Stimulated activated CD4-positive, alpha-beta T cell treated with anti-CD3 and anti-CD28 coated beads, Interleukin-15, amount 100 ng/mL, for 24 hours (primary cell): ENCODE measurements around the gene UBXN2A.
"Not testable (repeated sequence)": the region's sequence is repeated elsewhere in the genome, so short reads cannot be mapped to it uniquely, and the experiment has no call there.

Experiments used
- DNase-seq: peaks from one replicate; pipeline ENCODE4 v3.0.0-alpha.2; 2020

Gene UBXN2A

DNA sequence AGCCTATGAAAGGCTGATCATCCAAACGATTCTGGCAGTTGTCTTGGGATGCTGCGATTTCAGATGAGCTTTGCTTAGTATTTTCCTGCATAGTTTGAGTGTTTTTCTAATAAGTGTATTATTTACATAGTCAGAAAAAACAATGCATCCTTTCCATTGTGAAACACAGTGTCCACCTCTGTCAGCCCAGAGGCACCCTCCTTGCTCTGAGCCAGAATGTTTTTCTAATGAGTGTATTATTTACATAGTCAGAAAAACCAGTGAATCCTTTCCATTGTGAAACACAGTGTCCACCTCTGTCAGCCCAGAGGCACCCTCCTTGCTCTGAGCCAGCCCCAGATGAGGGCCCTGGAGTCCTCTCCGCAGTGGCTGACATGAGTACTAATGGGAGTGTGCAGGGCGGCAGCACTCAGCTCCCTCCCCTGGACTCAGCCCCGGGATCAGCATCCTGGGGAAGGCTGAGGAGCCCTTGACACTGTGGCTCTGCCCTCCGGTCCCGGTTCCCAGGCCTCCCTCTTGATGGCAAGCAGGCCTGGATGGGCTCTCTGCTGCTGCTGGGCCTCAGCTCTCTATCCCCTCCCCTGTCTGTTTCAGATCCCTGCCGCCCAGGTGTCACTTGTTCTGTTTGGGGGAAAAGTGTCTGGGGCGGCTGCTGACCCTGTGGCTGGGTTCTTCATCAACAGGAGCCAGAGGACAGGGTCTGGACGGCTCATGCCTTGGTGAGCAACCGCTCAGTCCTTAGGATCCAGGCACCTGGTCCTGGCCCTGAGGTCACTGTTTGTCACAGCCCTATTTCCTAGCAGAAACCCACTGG lies 75.5 kb downstream of the UBXN2A start:
- no peak for DNase-seq

GRCh38 chr2:24016376-24016761 lies 76.1 kb downstream of the UBXN2A start:
- DNase-seq, result no peak

GRCh38 chr2:24016853-24017703 lies 76.8 kb downstream of the UBXN2A start:
- no peak for DNase-seq

GRCh38 chr2:24017711-24018110 lies 77.4 kb downstream of the UBXN2A start:
- no peak for DNase-seq

GRCh38 chr2:24018241-24018640 lies 78.0 kb downstream of the UBXN2A start:
- no peak for DNase-seq

- DNase-seq, result no peak
These were observed 79.5 kb downstream of the UBXN2A start for GRCh38 chr2:24019729-24020128.

- no peak for DNase-seq
These were observed 80.0 kb downstream of the UBXN2A start for GRCh38 chr2:24020244-24020643.

- DNase-seq, result peak; percentile 38
These were observed 81.1 kb downstream of the UBXN2A start for GRCh38 chr2:24021122-24021998.

- DNase-seq, result no peak
These were observed 82.2 kb downstream of the UBXN2A start for GRCh38 chr2:24022324-24022974.

DNA sequence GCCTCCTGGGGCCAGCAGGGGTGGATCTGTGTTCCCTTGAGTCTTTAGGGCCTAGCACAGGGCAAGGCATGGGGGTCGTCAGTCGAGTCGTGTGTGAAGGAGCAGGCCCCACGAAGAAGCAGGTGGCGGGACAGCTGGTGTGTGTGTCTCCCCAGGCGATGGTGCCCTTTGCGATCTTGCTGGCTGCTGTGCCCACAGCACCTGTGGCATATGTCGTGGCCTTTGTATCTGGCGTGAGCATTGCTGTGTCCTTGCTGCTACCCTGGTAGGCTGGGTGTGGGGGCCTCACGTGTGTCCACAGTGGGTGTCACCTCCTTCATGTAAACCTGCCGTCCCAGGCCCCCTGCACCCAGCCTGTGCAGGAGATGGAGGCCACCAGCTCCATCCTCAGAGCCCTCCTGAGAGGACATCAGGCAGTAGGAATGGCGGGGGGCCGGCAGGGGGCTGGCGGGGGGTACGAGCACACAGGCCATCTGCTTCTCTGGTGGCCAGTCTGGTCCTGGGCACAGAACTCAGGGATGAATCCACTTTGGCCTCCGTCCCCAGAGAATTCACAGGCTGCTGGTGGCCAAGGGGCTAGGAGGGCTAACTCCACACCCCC lies 82.8 kb downstream of the UBXN2A start:
- no peak for DNase-seq

DNA sequence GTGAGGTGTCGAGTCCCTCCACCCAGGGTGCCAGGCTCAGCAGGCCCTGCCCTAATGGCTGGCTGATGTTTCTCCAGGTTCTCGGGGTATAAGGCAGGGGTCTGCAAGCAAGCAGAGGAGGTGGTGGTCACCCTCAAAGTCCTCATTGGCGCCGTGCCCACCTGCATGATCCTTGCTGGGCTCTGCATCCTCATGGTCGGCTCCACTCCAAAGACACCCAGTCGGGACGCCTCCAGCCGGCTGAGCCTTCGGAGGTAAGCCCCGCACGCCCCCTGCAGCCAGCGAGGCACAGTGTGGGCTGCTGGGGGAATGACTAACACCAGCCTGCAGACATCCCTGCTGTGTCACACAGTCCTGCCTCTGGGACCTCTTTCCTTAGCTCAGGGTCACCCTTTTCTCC lies 83.8 kb downstream of the UBXN2A start:
- no peak for DNase-seq

- DNase-seq, result no peak
These were observed 84.9 kb downstream of the UBXN2A start for GRCh38 chr2:24024996-24025663.

DNA sequence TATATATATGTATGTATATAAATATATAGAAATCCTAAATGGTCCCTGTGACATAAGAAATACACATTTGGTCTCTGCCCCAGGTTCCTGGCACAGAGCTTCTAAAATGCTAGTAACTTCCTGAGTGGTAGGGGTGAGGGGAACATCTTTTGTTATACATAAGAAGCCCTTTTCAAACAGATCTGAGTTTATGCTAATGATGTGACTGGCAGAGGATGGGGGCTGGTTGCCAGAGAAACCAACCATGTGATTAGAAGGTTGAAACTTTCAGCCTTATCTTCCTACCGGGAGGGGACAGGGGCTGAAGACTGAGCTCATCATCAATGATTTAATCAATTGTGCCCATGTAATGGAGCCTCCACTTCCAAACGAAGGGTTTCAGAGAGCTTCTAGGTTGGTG lies 86.0 kb downstream of the UBXN2A start:
- DNase-seq, result no peak

DNA sequence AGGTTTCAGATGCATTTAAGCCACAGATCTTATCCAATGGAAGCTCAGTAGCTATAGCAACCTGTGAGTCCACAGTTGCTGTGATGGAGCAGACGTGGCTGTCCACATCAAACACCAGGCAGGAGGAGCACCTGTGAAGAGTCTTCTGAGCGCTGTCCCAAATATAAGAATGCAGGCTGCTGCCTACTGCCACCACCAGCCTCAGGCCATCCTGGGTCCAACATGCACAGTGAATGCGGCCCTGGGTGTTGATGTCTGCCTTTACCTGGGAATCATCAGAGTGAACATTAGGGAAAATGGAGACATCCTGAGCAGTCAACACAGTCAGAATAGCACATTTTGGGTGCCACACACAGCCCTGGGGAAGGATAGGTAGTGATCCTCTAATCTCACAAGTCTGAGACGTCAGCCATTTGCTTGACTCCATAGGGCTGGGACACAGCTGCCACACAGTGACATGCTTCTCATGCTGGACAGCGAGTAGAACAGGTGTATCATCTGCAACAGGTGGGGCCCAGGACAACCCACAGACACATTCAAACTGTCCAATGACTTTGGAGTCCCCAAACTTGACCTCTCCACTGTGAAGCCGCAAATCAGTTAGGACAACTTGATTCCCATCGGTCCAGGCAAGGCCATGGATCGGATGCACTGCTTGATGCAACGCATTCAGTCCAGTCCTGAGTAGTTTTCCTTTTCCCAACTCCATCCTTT lies 98.7 kb downstream of the UBXN2A start:
- no peak for DNase-seq

GRCh38 chr2:24040511-24040910 lies 100.2 kb downstream of the UBXN2A start:
- DNase-seq, result no peak

- DNase-seq, result not testable (repeated sequence)
These were observed 102.9 kb downstream of the UBXN2A start for GRCh38 chr2:24043133-24043532.

DNA sequence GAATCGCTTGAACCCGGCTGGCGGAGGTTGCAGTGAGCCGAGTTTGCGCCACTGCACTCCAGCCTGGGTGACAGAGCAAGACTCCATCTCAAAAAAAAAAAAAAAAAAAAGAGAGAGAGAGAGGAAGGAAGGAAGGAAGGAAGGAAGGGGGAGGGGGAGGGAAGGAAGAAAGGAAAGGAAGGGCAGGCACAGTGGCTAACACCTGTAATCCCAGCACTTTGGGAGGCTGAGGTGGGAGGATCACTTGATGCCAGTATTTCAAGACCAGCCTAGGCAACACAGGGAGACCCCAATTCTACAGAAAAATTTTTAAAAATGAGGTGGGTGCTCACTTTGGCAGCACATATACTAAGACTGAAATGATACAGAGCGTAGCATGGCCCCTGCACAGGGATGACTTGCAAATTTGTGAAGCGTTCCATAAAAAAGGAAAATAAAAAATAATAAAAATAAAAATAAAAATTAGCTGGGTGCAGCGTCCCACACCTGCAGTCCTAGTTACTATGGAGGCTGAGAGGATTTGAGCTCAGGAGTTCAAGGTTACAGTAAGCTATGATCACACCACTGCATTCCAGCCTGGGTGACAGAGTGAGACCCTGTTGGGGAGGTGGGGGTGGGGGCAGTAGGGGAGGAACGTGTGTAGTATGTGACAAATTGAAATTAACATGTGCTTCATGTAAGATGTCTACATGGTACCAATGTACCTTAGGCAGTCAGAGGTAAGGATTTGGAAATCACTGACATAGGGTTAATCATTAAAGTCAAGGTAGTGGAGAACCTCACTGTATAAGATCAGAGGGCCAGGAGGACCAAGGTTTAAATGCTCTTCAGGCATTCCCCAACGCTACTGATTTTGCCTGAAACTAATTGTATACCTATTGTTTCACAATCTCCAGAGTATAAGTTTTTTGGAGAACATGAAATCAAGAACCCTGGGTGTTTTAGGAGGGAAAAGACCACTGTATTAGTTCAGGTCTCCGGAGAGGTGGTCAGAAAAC lies 105.5 kb downstream of the UBXN2A start:
- DNase-seq, result no peak

- no peak for DNase-seq
These were observed 106.3 kb downstream of the UBXN2A start for GRCh38 chr2:24046599-24046929.

DNA sequence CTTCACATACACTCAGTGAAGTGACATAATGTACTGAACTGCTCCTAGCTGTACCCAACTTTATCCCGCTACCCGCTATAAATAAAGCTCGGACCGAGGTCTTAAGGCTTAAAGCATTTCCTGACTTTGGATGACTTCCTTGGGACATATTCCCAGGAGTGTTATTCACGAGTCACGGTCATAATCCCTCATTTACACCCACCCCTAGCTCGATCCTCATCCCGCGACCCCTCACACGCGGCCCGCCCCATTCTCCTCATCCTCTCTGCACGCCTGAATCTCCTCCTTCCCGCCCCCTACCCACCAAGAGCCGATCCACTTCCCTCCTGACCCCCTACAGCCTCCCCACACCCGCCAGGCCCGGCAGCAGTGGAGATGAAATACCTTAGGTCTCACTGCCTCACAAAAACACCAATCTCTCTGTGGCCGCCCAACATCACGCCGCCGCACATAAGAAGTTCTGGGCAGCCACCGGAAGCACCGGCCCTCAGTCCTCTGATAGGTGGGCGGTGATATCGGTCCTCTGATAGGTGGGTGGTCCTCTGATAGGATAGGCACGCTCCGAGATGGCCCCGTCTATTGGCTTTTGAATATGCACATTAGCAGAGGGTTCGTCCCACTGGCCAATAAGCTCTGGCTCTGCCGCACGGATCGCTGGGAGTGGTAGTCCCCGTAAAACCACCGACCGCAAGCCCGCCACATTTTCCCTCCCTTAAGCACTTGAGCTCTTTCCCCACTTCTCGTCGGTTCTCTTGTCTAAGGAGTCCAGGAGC lies 106.9 kb downstream of the UBXN2A start, which contains the start of gene WDCP:
Gene WDCP (minus strand): TSS at position 462 of the 773 bp plus-strand sequence. CDS start 7,897 bp downstream, outside the sequence.
- peak; percentile 96 for DNase-seq
